Posterior cingulate gyrus (tissue), 11 donors: Measurements from ENCODE around the gene CD84.
A peak's percentile ranks its signal among the peaks of the same experiment; 100 is the strongest.
"Not testable (repeated sequence)": the region's sequence is repeated elsewhere in the genome, so short reads cannot be mapped to it uniquely, and the experiment has no call there.

Experiments used
- DNase-seq, 10 donors: peaks; one replicate each; pipeline versions ENCODE4 v3.0.0 to v3.0.0-alpha.2; 2020 to 2021; ENCODE audit warnings: mixed read lengths in 3 of 10
- intact Hi-C: fragments of 100-400 bp; cut with DNase I; formaldehyde crosslinking; loops from one replicate; pipeline ENCODE4 v1.15.1; 2023

The CD84 gene

GRCh38 chr1:160576390-160576789, 2.9 kb downstream of the CD84 start:
- intact Hi-C loops: no loop called here
- no peak for DNase-seq

GRCh38 chr1:160575112-160575664, 4.1 kb downstream of the CD84 start:
- intact Hi-C loops: no loop called here

GRCh38 chr1:160570840-160571239, 8.5 kb downstream of the CD84 start:
- DNase-seq: no peak
- intact Hi-C loops: no loop called here

More at GRCh38 chr1:160575112-160575664, 4.1 kb downstream of the CD84 start:
- peak in 1 of 10 donors; percentile 2 for DNase-seq

GRCh38 chr1:160569806-160570205, 9.5 kb downstream of the CD84 start:
- no peak for DNase-seq
- intact Hi-C loops: no loop called here

- DNase-seq: no peak
- intact Hi-C loops: no loop called here
These were observed 11.2 kb downstream of the CD84 start for GRCh38 chr1:160567858-160568682.

GRCh38 chr1:160567341-160567740, 12.0 kb downstream of the CD84 start:
- intact Hi-C loops: no loop called here

GRCh38 chr1:160565564-160565963, 13.7 kb downstream of the CD84 start:
- intact Hi-C loops: no loop called here
- DNase-seq: no peak

More at GRCh38 chr1:160567341-160567740, 12.0 kb downstream of the CD84 start:
- no peak for DNase-seq

- intact Hi-C loops, DNase-seq: not testable (repeated sequence)
These were observed 16.1 kb downstream of the CD84 start for GRCh38 chr1:160563230-160563629.

GRCh38 chr1:160562745-160563144, 16.6 kb downstream of the CD84 start:
- intact Hi-C loops, DNase-seq: not testable (repeated sequence)

GRCh38 chr1:160560806-160561205, 18.5 kb downstream of the CD84 start:
- intact Hi-C loops: no loop called here
- DNase-seq: no peak

- intact Hi-C loops: no loop called here
- DNase-seq: no peak
These were observed 19.1 kb downstream of the CD84 start for GRCh38 chr1:160560045-160560705.

GRCh38 chr1:160559437-160559836, 19.9 kb downstream of the CD84 start:
- DNase-seq, intact Hi-C loops: not testable (repeated sequence)

- DNase-seq: no peak
- intact Hi-C loops: no loop called here
These were observed 20.5 kb downstream of the CD84 start for GRCh38 chr1:160558660-160559380.

GRCh38 chr1:160553778-160554177, 25.5 kb downstream of the CD84 start:
- peak in 1 of 10 donors; percentile 24 for DNase-seq
- intact Hi-C loops: no loop called here

GRCh38 chr1:160552425-160552824, 26.9 kb downstream of the CD84 start:
- intact Hi-C loops: no loop called here

GRCh38 chr1:160550572-160551034, 28.7 kb downstream of the CD84 start:
- intact Hi-C loops: no loop called here
- no peak for DNase-seq

More at GRCh38 chr1:160552425-160552824, 26.9 kb downstream of the CD84 start:
- no peak for DNase-seq

GRCh38 chr1:160549665-160550006, 29.7 kb downstream of the CD84 start:
- intact Hi-C loops: no loop called here
- no peak for DNase-seq

GRCh38 chr1:160548960-160549664, 30.2 kb downstream of the CD84 start:
- intact Hi-C loops: no loop called here
- no peak for DNase-seq

GRCh38 chr1:160548183-160548582, 31.1 kb downstream of the CD84 start:
- no peak for DNase-seq
- intact Hi-C loops: no loop called here

- peak in 1 of 10 donors; percentile 67 for DNase-seq
- intact Hi-C loops: no loop called here
These were observed 31.9 kb downstream of the CD84 start for GRCh38 chr1:160547422-160547821.
